ENCODE data around the gene PPM1H.
"Not testable (repeated sequence)": the region's sequence is repeated elsewhere in the genome, so short reads cannot be mapped to it uniquely, and the experiment has no call there.

- not testable (repeated sequence) for TF ChIP-seq POLR2A (IDR thresholded peaks at IDR 0.05; ENCODE audit: low read depth); CTCF (IDR thresholded peaks at IDR 0.05); POLR2AphosphoS5 (IDR thresholded peaks at IDR 0.05)
Measured at GRCh38 chr12:62760341-62760740, 174.6 kb downstream of the PPM1H start.
